ENCODE data around the gene MRPS17.
"Not testable (repeated sequence)": the region's sequence is repeated elsewhere in the genome, so short reads cannot be mapped to it uniquely, and the experiment has no call there.

MRPS17 gene

DNA sequence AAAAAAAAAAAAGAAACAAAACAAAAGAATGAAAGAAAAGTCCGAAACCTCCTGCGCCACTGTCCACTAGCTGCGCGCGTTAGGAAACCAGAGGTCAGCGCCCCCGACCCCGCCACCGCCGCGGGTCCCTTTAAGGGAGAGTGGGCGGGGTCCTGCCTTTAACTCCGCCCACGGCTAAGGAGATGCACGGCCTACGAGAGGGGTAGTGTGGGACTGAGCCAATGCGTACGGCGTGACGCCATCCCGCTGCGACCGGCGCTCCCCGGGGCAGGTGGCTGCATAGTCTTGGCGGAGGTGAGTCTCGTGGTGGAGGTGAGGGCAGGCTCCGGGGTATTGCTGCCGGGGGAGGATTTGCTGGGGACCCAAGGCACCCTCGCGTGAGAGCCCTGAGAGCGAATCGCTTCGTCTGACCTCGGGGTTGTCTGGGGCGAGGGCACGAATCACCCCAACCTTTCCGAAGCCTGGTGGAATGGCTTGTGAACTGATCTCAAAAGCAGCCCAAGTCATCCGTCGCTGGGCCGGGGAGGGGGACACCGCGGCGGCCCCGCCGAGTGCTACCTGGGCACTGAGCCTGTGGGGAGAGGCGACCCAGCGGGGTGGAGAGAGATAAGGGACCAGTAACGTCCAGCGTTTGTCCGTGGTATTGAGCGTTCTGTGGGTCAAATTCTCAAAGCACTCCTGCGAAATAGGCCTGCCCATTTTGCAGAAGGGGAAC is at the start of gene MRPS17:
MRPS17 (plus strand) TSS at position 241 of the 715 bp plus-strand sequence. CDS start 1,319 bp downstream, outside the sequence.
- peak; percentile 69 to 89 (median 82) for DNase-seq (ENCODE audit: low read depth in 3 of 3)

DNA sequence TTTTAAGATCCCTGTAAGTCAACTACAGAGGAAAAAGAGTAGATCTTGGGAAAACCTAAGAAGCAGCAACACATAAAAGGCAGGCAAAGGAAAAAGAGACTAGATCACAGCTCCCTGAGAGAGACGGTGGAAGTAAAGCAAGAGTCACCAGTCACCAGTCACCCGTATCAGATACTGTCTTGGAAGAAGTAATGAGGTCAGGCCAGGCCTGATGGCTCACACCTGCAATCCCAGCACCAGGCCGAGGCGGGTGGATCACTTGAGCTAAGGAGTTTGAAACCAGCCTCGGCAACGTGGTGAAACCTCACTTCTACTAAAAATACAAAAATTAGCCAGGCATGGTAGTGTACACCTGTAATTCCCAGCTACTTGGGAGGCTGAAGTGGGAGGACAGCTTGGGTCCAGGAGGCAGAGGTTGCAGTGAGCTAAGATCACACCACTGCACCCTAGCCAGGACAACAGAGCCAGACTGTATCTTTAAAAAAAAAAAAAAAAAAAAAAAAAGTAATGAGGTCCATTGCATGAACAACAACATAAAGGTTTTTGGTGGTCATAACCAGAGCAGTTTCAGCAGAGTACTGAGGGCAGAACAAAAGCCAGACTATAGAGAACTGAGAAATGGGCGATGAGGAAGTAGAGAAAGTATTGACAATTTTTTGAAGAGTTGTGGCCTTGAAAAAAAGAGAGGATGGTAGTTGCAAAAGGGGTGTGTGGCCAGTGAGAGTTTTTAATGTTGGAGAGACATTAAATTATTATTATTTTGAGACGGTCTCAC is 47.5 kb upstream of the MRPS17 start:
- no peak for DNase-seq (ENCODE audit: low read depth in 3 of 3)

DNA sequence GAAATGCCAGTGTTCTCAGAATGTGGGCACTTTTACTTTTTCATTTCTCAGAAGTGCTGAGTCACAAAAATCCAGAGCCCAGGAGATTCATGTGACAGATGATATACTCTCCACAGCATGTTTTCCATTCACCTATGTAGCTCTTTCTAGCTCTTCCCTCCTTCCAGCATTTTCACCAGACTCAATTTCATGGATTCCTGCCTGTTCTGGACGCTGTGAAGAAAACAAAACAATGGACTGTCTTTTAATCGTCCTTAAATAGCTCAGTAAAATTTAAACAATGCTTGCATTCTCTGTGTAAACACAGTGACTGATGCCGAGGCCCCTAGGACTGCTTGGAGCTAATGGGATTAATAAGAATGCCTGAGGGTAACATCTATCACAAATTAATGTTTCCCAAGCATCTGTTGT is 38.9 kb upstream of the MRPS17 start:
- DNase-seq (ENCODE audit: low read depth in 3 of 3) = no peak

DNA sequence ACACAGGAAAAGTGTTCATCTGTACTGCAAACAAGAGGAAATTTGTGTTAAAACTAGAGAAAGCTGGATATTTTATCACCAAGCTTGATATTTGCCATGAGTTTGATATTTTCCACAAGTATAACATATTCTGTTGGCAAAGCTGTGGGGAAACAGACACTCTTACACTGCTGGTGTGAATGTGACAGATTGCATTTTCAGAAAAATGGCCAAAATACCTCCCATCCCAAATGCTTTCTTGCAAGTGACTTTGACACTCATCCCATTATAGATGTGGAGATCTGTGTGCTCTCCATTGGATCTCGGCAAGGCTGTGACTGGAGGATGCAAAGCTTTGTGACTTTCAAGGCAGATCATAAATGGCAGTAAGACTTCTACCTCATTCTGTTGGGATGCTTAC is 33.9 kb upstream of the MRPS17 start:
- DNase-seq (ENCODE audit: low read depth in 3 of 3) = no peak

DNA sequence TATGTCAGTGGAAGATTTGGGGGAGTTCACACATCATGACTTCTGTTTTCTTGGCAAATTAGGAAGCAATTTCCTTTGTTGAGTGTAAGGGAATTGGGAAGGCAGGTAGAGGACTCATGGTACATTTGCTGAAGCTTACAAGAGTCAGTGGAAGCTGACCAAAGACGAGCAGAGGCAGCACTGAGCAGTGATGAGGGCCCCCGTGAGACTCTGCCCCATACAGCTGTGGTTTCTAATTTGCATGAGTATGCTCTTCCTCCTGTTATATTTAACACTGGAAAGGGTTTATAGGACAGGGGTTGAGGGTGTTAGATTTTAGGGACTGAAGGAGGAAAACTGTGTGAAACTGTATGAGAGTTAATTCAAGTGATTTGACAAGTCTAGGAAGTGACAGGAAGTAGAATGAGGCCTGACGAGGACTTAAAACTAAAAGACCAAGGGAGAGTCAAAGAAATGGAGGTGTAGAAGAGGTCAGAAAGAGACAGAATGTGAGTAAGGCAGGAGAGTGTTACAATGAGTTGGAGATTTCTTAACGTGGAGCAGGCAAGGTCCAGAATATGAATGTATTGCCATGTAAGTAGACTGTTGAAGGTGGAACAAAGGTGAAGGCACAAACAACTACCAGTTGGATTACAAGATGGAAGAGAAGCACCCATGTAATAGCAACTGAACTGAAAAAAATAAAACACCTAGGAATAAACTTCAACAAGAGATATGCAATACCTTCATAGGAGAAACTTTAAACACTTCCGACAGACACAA is 23.5 kb upstream of the MRPS17 start:
- DNase-seq (ENCODE audit: low read depth in 3 of 3) = no peak

DNA sequence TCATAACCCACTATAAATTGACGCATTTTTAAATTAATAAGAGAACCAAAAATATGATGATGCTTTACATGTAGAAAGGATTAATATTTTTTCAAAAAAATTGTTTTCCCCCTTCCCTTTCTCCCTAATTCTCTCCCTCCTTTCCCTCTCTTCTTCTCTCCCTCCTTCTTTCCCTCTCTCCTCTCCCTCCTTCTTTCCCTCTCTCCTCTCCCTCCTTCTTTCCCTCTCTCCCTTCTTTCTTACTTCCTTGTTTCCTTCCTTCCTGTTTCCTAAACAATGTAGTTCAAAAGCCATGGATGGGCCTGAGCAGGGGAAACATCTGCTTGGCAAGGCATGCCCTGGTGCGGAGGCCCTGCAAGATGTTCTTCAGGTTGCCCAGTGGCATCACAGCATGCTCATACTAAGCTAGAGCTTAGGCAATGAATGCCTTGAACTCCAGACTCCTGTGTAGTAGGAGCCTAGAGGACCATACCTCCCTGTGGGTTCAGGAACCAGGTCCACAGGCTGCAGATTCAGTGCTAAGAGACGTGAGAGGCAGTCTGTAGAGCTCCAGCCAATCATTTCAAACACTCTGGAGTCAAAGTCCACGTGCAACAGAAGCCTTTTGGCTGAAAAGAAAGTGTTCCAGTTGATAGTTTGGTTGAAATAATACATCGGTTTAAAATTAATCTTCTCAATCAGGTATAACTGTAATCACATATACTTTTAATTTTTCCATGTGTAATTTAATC is 20.1 kb upstream of the MRPS17 start:
- no peak for DNase-seq (ENCODE audit: low read depth in 3 of 3)

DNA sequence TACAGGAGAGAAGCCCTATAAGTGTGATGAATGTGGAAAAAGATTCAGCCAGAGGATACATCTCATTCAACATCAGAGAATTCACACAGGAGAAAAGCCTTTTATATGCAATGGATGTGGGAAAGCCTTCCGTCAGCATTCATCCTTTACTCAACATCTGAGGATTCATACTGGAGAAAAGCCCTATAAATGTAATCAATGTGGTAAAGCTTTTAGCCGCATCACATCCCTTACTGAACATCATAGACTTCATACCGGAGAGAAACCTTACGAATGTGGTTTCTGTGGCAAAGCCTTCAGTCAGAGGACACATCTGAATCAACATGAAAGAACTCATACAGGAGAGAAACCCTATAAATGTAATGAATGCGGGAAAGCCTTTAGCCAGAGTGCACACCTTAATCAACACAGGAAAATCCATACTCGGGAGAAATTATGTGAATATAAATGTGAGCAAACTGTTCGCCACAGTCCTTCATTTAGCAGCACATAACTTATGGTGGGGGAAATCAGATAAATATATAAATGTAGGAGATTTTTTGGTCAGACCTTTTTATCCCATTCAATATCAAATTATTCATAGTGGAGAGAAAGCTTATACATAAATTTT is 12.1 kb upstream of the MRPS17 start:
- no peak for DNase-seq (ENCODE audit: low read depth in 3 of 3)

DNA sequence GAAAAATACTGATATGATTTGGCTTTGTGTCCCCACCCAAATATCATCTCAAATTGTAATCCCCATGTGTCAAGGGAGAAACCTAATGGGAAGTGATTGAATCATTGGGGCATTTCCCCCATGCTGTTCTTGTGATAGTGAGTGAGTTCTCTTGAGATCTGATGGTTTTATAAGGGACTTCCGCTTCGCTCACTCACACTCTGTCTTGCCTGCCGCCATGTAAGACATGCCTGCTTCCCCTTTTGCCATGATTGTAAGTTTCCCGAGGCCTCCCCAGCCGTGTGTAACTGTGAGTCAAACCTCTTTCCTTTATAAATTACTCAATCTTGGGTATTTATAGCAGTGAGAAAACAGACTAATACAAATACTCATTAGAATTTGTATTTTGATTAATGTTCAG is 5.1 kb upstream of the MRPS17 start:
- no peak for DNase-seq (ENCODE audit: low read depth in 3 of 3)

DNA sequence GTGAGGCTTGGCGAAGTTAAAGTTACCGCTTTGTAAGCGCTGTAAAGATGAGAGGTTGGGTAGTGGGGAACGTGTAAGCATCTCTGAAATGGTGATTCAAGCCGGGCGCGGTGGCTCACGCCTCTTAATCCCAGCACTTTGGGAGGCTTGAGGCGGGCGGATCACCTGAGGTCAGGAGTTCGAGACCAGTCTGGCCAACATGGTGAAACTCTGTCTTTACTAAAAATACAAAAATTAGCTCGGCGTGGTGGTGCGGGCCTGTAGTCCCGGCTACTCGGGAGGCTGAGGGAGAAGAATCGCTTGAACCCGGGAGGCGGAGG is 635 bp downstream of the MRPS17 start:
- not testable (repeated sequence) for DNase-seq (ENCODE audit: low read depth in 3 of 3)

DNA sequence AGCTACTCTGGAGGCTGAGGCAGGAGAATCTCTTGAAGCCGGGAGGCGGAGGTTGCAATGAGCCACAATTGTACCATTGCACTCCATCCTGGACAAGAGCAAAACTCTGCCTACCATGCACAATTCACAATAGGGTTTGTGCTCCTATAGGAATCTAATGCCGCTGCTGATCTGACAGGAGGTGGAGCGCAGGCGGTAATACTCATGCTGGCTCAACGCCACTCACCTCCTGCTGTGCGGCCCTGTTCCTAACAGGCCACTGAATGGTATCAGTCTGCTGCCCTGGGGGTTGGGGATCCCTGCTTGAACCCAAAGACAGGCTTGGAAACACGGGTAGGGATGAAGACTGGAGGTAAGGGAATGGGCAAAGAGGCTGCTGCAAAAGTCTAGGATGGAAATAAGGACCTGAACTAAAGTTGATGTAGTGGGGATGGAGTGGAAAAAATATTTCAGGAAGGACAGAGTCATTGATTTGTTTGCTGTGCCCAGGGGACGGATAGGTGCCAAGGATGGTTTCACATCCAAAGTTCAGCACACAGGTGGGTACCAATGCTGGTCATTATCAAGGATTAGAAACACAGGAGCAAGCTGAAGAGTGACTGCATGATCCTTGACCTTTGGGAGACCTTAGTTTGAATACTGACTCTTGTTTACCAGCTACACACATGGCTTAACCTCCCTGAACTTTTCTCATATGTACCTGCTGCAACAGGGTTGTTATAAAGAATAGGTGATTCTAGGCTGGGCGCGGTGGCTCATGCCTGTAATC is 2.2 kb downstream of the MRPS17 start:
- no peak for DNase-seq (ENCODE audit: low read depth in 3 of 3)

DNA sequence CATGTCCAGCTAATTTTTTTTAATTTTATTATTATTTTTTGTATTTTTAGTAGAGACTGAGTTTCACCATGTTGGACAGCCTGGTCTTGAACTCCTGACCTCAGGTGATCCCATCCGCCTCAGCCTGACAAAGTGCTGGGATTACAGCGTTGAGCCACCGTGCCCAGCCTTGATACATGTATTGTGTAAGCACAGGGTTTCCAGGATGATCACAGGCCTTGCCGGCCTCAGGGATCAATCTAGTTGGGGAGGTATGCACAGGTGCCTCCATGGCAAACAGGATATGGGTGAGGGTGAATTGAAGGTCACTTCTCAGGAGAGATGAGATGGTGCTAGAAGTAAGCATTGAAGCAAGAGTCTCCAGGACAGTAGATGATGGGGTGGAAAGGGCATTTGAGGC is 5.5 kb downstream of the MRPS17 start:
- no peak for DNase-seq (ENCODE audit: low read depth in 3 of 3)

DNA sequence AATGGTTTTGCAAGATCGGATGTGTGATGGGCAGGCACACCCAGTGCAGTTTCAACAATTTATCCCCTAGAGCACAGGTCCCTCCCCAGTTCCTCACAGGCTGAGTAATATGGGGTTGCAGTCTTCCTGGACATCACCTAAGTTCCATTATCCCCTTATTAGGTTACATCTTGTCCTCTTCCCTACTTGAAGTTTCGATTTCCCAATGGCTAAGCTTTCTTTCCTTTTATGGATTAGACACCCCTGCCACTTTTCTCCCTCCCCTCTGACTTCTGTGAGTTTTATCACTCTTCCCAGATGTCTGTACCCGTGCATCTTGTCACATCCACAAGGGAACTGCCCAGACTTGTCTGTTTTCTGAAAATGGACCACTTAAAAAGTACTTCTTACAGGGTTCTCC is 10.3 kb downstream of the MRPS17 start:
- no peak for DNase-seq (ENCODE audit: low read depth in 3 of 3)

DNA sequence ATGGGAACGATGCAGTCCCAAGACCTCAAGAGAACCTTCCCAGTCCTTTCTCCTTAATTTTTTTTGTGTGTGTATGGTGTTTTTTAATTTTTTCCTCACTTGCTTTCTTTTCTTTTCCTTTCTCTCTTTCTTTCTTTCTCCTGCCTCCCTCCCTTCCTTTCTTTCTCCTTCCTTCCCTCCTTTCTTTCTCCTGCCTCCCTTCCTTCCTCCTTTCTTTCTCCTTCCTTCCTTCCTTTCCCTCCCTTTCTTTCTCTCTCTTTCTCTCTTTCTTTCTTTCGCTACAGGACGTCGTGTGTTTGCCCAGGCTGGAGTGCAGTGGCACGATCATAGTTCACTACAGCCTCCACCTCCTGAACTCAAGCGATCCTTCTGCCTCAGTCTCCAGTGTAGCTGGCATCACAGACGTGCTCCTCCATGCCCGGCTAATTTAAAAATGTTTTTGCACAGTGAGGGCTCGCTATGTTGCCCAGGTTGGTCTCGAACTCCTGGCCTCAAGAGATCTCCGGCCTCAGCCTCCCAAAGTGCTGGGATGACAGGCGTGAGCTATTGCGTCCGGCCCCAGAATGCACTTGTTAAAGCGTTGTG is 12.0 kb downstream of the MRPS17 start:
- no peak for DNase-seq (ENCODE audit: low read depth in 3 of 3)

DNA sequence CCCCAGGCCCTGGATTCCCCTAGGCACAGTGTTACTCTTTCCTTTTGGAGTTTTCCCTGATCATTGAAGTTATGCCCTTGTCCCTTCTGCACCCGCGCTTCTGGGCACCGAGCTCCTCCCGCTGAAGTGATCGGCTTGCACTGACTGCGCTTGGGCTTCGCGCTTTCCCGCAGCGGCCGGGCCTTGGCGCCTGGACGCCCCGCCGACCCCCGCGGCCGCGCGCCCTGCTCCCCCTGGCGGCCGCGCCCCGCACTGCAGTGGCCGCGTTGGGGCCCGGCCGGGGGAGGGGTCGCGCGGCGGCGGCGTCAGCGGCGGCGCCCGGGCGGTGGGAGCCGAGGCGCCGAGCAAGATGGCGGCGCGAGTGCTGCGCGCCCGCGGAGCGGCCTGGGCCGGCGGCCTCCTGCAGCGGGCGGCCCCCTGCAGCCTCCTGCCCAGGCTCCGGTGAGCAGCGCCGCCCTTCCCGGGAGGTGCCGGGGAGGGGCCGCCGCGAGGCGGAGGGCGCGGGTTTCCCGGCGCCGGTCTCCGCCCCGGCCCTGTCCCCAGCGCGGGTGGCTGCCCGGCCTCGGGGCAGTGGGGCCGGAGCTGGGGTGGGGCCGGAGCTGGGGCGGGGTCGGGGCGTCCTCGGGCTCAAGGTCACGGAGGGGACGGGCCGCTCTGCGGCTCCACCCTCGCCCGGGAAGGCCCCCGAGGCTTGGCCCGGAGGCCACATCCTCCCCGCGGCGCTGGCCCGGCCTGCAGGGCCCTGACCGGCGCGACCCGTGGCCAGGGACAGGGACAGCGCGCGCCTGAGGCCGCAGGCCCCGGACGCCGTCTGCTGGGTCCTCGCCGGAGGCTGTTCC is 12.8 kb downstream of the MRPS17 start, which contains the start of gene NIPSNAP2:
NIPSNAP2 (plus strand) TSS at position 325 of the 839 bp plus-strand sequence; CDS start at position 350, 25 bp downstream.
- DNase-seq (ENCODE audit: low read depth in 3 of 3) = peak in 2 of 3 experiments; percentile 28 to 61

DNA sequence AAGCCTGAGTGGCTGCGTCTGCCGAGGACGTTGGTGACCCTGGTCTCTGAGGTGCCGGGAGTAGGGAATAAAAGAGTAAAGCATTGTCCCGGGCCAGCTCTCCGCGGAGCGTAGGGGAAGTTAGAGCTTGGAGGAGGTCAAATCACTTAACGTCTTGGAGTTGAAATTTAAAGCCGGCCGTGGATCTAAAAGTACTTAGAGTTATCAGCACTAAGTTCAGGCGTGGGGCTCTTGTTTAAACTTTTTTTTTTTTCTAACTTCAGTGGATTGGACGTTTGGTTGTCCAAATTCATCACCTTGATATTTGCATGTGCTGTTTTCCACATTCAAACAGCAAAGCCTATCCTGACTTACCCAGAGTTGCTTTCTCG is 13.4 kb downstream of the MRPS17 start:
- DNase-seq (ENCODE audit: low read depth in 3 of 3) = no peak

DNA sequence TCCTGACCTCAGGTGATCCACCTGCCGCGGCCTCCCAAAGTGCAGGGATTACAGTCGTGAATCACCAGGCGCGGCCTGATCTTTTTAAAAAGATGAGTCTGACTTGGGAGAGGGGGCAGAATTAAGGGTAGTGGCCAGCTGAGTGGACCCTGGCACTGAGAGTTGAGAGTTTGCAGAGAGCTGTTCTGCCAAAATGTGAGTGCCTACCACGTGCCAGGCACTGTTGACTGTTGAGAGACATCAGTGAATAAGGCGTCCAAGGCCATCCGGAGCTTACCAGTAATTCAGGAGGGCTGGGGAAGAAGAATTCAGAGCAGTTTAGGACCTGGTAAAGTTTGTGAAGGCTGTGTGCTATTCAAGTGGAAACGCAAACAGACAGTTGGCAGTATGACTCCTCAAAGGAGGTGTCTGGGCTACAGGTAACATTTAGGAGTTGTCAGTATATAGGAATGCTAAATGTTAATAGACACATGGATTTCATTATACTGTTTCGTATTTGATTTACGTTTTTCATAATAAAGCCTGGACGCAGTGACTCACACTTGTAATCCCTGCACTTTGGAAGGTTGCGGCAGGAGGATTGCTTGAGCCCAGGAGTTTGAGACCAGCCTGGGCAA is 14.2 kb downstream of the MRPS17 start:
- no peak for DNase-seq (ENCODE audit: low read depth in 3 of 3)

DNA sequence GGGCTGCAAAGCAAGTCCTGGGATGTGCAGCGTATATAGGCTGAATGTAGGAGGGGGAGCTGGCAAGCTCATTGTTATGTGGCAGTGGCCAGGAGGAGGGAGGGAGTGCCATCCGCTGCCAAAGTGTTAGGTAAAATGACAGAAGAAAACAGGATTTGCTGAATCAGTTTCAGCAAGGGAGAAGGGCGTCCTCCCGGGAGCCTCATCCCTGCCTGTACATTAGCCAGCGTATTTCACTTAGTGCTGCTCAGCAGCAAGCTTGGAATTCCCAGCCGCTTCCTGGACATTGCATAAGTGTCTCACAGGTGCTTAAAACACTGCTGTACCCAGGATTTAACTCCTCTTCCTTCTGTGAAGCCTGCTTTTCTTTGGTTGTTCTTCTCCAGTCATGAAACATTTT is 15.2 kb downstream of the MRPS17 start:
- no peak for DNase-seq (ENCODE audit: low read depth in 3 of 3)

DNA sequence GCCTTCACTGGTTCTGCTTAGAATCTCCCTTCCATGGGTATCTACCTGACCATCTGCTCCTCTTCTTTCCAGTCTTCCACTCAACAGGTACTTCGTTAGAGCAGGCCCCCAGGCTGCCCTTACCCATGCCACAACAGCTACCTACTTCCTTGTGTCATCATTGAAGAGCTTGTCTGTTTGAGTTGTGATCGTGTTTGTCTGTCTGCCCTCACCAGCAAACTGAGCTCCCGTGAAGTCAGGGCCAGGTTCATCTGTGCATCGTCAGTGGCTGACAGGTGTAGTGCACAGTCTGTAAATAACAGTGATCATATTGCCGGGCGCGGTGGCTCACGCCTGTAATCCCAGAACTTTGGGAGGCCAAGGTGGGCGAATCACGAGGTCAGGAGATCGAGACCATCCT is 17.7 kb downstream of the MRPS17 start:
- DNase-seq (ENCODE audit: low read depth in 3 of 3) = no peak

DNA sequence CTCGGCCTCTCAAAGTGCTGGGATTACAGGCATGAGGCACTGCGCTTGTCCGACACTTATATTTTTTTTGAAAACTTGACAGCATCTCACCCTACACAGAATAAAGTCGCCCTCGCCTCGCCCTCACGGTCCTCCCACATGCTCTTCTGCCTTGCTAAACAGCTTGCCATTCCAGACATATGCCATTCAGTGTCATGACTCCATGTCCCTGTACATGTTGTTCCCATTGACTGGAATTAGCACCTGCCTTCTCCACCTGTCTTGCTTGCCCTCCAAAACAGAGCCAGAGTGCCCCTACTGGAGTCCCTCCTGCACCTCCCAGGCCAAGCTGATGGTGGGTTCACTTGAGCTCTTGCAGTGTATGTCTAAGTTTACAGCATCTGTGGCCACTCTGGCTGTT is 18.9 kb downstream of the MRPS17 start:
- no peak for DNase-seq (ENCODE audit: low read depth in 3 of 3)

Data from stimulated activated CD4-positive, alpha-beta T cell treated with anti-CD3 and anti-CD28 coated beads, TNF-alpha, amount 100 ng/mL, for 4 hours (primary cell).